RWPE2 (cell line): ENCODE results near the gene AFAP1.

Experiments
- ATAC-seq: fragments of 200-7000 bp; cut with Tn5 transposase; 3 replicates; pipeline ENCODE4 v1.9.1; 2021; ENCODE audit warnings: low read depth
- DNase-seq: peaks from one replicate; pipeline ENCODE4 v3.0.0-alpha.2; 2020; ENCODE audit warnings: low spot score
- H3K27ac ChIP-seq: fragments of 450-650 bp; 2 replicates; pipeline ENCODE4 v1.5.1; 2017; ENCODE audit warnings: mild to moderate bottlenecking; ENCODE audit not compliant: poor library complexity, severe bottlenecking
- H3K27me3 ChIP-seq: fragments of 250-450 bp; sonication (Bioruptor Pico); 2 replicates; pipeline ENCODE4 v1.5.1; 2021; ENCODE audit warnings: mild to moderate bottlenecking, moderate library complexity; ENCODE audit not compliant: insufficient read depth, poor library complexity, severe bottlenecking
- H3K36me3 ChIP-seq: fragments of 250-450 bp; sonication (Bioruptor Pico); 2 replicates; pipeline ENCODE4 v1.5.1; 2020; ENCODE audit warnings: low read depth, mild to moderate bottlenecking, moderate library complexity
- H3K4me1 ChIP-seq: fragments of 250-450 bp; sonication (Bioruptor Pico); 2 replicates; pipeline ENCODE4 v1.5.1; 2021; ENCODE audit warnings: mild to moderate bottlenecking, moderate library complexity; ENCODE audit not compliant: insufficient read depth, poor library complexity, severe bottlenecking
- H3K4me3 ChIP-seq: fragments of 250-450 bp; sonication (Bioruptor Pico); 2 replicates; pipeline ENCODE4 v1.5.1; 2021; ENCODE audit warnings: mild to moderate bottlenecking, moderate library complexity; ENCODE audit not compliant: severe bottlenecking
- H3K9me3 ChIP-seq: fragments of 250-450 bp; sonication (Bioruptor Pico); 2 replicates; pipeline ENCODE4 v1.5.1; 2021; ENCODE audit warnings: mild to moderate bottlenecking, moderate library complexity; ENCODE audit not compliant: severe bottlenecking
- CTCF ChIP-seq: fragments of 450-650 bp; IDR thresholded peaks from one replicate; pipeline ENCODE4 v1.5.1; 2017; ENCODE audit warnings: mild to moderate bottlenecking, moderate library complexity; ENCODE audit not compliant: poor library complexity, severe bottlenecking

The AFAP1 gene

GRCh38 chr4:7767526-7767925 lies 172.1 kb downstream of the AFAP1 start:
- Histone ChIP-seq H3K27ac (no peak overlapping the region), H3K4me3 (no peak overlapping the region), H3K27me3 (no peaks in the 10 kb centered on the region), H3K9me3 (no peaks in the 10 kb centered on the region), H3K36me3 (peaks cover 71% of the 10 kb centered on the region), H3K4me1 (no peaks in the 10 kb centered on the region)
- TF ChIP-seq CTCF: no peak
- ATAC-seq: no peak
- DNase-seq: no peak

GRCh38 chr4:7766661-7767345 lies 172.9 kb downstream of the AFAP1 start:
- H3K27me3 ChIP-seq: no peaks in the 10 kb centered on the region
- DNase-seq: no peak
- ATAC-seq: no peak
- no peak for TF ChIP-seq CTCF
- no peak overlapping the region for H3K27ac ChIP-seq
- H3K9me3 ChIP-seq: no peaks in the 10 kb centered on the region
- H3K4me3 ChIP-seq: no peak overlapping the region
- peaks cover 72% of the 10 kb centered on the region for H3K36me3 ChIP-seq
- H3K4me1 ChIP-seq: no peaks in the 10 kb centered on the region

GRCh38 chr4:7766086-7766485 lies 173.6 kb downstream of the AFAP1 start:
- ATAC-seq: no peak
- H3K36me3 ChIP-seq: peaks cover 72% of the 10 kb centered on the region

GRCh38 chr4:7765666-7766065 lies 174.0 kb downstream of the AFAP1 start:
- no peak overlapping the region for H3K27ac ChIP-seq
- no peaks in the 10 kb centered on the region for H3K4me1 ChIP-seq
- no peaks in the 10 kb centered on the region for H3K27me3 ChIP-seq
- DNase-seq: no peak
- peaks cover 72% of the 10 kb centered on the region for H3K36me3 ChIP-seq
- TF ChIP-seq CTCF: no peak
- no peak for ATAC-seq
- no peaks in the 10 kb centered on the region for H3K9me3 ChIP-seq
- H3K4me3 ChIP-seq: no peak overlapping the region

More at GRCh38 chr4:7766086-7766485, 173.6 kb downstream of the AFAP1 start:
- Histone ChIP-seq H3K27ac (no peak overlapping the region), H3K9me3 (no peaks in the 10 kb centered on the region), H3K27me3 (no peaks in the 10 kb centered on the region), H3K4me1 (no peaks in the 10 kb centered on the region), H3K4me3 (no peak overlapping the region)
- no peak for DNase-seq
- no peak for TF ChIP-seq CTCF

- peaks cover 63% of the 10 kb centered on the region for H3K36me3 ChIP-seq
- TF ChIP-seq CTCF: no peak
- H3K27ac ChIP-seq: no peak overlapping the region
- H3K9me3 ChIP-seq: no peaks in the 10 kb centered on the region
- ATAC-seq (no peak), DNase-seq (no peak)
- H3K4me1 ChIP-seq: no peaks in the 10 kb centered on the region
- no peaks in the 10 kb centered on the region for H3K27me3 ChIP-seq
- H3K4me3 ChIP-seq: no peak overlapping the region
Measured at GRCh38 chr4:7764466-7764865, 175.2 kb downstream of the AFAP1 start.
